Stimulated activated CD8-positive, alpha-beta memory T cell treated with anti-CD3 and anti-CD28 coated beads, Interleukin-7, amount 100 ng/mL, for 1 hour (primary cell): Measurements from ENCODE around the gene BMF.
"Not testable (repeated sequence)": the region's sequence is repeated elsewhere in the genome, so short reads cannot be mapped to it uniquely, and the experiment has no call there.

Experiments used
- DNase-seq, 2 donors: peaks; one replicate each; pipeline ENCODE4 v3.0.0-alpha.2; 2020; ENCODE audit warnings: low read depth in 2 of 2

The BMF gene, protein sequence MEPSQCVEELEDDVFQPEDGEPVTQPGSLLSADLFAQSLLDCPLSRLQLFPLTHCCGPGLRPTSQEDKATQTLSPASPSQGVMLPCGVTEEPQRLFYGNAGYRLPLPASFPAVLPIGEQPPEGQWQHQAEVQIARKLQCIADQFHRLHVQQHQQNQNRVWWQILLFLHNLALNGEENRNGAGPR

DNA sequence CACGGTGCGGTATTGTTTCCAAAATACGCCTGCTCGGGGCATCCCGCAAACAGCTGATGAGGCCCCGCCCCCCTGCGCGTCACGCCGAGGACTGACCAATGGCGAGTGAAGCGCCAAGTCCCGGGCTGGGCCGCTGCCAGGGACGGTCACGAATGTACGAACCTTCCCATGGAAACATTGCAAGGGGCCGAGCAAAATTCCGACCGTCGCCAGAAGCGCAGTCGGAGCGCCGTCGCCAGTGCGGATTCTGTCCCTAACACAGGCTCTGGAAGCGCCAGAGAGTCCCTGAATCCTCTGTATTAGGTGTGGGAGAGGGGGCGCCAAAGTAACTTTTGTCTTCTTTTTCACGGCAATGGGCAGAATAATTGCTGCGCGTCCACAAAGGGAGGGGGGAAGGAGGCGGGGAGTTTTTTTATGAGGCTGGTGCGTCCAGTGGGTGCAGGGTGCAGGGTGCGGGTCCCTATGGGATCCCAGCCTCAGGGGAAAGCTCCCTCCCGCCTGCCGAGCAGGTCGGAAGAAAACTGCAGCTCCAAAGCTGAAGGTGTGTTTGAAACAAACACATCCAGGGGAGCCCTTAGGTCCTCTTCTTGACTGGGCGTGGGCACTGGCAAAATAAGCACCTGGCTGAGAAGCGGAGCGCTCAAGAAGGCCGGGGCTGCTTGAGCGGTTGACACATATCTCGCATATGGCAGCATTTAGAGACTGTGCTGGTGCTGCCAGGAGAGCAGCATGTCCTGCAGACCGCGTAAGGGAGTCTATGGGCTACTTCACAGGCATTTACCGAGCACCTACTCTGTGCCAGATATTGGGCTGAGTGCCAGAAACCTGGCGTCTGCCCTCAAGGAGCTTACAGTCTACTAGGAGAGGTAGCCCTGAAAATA, at the start of gene BMF:
BMF (minus strand) TSS at position 25 of the 881 bp plus-strand sequence. CDS start 2,793 bp downstream, outside the sequence.
- DNase-seq: peak; percentile 90 to 96

DNA sequence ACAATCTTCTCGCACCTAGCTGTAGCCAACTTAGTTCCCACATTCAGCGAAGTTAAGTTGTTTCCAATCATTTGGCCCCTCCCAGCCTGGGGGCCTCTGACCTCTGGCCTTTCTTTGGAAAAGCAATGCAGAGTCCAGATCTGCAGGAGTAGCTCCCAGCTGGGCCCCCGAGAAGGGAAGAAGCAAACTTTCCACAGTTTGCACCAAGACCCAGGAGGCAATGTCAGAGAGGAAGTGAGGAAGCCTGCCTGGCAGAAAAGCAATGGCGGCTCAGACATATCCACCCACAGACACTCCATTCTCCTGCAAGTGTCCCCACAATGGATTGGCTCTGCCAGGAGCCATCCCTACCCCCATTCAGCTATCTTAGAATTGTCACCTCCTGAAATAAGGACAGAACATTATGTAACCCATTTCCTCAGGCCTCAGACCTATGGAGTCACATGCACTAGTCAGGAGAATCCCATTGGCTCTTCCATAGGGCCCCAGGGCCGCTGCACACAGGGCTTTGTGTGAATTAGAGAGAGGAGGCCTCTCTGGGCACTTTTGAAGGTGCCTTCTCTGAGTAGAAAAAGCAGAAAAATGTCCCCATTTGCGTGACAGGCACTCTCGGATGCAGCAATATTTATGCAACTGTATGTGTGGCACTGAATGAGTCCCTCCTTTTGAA, 49.2 kb upstream of the BMF start:
- DNase-seq: no peak

DNA sequence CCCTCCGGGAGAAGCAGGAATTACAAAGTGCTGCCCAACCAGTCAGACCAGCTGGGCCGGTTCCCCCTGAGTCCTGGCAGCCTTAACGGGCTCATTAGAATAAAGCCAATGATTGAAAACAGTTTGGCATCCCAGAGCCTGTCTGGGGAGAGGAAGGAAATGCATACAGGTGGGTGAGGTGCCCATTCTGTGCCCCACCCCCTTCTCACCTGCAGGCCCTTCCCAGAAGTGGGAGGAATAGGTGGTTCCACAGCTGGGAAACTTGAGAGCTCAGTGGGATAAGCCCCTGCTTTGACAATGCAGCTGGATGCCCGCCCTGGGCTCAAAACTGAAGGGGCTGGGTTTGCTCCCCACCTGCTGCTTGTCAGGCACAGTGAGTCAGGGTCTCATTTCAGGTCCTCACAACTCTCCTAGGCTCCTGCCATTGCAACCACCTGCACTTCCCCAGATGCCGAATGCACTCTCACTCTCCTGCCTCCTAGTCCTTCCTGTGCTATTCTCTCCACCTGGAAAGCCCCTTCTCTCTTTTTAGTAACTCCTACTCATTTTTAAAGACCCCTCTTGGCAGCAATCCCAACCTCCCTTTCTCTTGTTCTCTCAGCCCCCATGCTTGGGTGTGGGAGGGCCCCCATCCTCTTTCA, 46.7 kb upstream of the BMF start:
- DNase-seq: no peak

DNA sequence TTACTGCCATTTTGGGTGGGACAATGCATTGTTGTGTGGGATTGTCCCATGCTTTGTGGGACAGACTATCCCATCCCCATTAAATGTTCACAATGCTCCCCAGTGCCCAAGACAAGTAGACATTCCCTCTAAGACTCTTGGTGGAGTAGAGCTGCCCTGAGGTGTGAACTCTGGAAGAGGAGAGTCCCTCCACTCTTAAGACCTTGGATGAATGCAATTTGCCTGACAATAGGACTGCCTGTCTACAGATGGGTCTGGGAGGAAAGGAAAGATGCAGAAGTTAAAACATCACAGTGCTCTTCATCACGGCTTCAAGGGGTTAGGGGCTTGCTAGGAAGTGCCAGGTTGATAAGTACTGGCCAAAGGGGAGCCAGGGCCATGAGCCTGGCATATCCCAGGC, 46.1 kb upstream of the BMF start:
- not testable (repeated sequence) for DNase-seq

DNA sequence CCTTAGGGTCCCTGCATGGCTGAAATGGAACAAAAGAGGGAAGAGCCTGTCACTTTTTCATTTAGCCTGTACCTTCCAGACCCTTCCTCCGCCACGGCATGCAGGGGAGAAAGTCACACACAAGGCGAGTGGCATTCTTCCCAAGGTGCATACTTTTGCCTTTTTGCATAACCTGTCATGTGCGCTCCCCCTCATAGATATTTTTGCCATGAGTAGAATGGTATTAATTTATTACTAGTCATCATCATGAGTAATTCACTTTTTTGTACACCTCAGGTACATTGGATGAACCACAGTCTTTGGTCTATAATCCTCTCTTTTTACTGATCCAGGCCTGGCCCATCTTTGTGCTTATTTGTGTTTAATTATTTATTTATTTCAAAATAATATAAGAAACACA, 43.3 kb upstream of the BMF start:
- no peak for DNase-seq

DNA sequence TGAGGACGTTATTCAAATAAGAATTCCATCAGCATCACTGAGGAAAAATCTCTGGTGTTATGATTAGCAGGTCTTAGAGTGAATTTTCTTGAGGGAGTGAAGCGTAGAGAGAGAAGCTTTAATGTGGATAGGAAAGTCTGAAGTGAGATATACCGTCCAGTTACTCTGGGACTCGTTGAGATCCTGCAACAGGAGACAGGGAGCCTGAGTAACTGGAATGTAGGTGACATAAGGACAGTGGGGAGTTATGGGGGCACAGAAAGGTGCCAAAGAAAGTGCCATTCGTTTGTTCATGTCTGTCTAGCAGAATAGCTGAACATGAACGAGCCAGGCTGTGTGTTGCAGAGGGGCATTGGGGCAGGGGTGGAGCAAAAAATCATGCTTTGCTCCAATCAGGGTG, 42.8 kb upstream of the BMF start:
- no peak for DNase-seq

DNA sequence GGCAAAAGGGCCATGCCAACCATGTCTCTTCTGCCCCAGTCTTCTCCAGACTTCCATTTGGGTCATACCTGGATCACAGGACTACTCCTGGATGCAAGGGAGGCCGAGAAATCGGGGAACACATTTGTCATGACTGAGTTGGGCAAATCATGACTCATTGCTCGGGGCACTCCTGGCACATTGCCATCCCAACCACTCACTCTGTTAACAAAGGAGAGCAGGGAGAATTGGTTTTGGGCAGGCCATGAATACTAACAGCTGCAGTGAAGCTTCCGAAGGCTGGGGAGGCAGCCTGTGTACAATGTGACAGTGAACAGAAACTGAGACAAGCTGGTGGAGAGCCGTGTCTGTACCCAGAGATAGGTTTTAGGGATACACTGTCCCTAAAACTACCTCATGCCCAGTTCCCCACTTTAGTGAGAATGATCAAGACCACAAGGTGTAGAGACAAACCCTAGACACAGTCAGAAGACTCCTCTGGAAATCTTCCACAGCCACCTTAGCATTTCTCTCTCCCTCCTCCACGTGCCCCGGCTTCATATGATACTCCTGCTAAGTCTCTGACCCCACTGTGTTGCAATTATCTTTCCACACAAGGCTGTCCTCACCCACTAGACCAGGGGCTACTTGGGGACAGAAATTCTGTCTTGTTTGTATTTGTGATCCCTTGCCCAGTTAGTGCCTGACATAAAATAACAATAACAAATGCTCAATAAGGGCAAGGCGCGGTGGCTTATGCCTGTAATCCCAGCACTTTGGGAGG, 41.7 kb upstream of the BMF start:
- DNase-seq: no peak

DNA sequence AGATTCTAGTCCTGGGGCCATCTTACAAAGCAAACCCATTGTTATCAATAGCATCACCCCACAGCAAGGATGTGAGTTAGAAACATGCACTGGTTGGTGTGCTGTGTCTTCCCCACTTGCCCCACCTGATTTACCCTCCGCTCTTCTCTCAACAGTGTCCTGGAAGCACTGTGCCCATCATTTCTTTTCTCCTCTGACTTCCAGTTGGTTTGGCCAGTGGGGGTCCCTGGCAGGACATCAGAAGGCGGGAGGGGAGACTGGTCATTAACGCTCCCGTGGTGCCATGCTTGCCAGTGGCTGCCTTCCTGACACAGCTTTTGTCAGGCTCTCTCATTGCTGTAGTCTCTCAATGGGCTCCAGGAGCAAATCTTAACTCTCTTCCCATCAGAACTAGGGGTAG, 40.7 kb upstream of the BMF start:
- DNase-seq: no peak

DNA sequence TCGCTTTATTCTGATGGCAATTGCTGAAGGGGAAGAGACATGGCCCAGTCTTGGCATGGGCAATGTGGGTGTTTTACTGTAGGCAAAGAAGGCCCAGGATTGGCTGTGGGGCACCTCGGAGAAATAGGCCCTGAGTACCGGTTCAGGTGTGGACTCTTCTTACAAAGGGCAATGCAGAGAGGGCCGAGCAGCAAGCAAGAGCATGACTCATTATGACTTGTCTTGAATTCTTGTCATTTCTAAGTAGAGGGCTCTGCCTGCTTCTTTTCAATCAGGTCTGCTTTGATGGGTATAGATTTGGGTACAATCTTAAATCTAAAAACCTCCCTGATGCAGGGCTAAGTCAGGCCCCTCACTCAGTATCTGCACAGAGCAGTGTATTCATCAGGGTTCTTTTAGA, 37.4 kb upstream of the BMF start:
- DNase-seq: no peak

DNA sequence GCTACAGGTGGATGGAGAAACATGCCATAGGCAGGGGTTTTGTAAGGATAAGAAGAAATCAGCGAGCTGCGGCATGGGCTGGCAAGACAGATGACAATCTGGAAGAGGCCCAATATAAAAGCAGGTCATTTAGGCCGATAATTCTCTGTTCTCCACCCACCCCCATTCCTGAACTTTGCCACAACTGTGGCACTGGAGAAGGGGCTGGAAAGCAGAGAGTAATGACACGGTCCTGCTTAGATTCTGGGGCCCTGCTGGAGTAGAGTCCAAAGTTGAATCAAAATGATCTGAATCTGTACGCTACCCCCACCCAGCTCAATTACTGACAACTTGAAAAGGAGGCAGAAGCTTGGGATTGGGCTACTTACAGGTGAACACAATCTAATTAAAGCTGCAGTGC, 33.7 kb upstream of the BMF start:
- DNase-seq: no peak

DNA sequence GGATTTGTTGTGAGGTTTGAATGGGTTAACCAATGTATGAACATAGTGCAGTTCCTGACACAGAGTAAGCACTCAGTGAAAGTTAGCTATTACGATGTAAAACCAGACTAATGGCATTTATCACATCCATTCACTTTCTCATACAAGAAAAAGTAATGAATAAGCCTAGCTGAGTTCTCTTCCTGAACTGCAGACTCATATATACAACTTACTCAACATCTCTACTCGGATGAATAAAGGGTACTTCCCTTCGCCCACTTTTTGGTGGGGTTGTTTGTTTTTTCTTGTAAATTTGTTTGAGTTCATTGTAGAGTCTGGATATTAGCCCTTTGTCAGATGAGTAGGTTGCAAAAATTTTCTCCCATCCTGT, 29.5 kb upstream of the BMF start:
- not testable (repeated sequence) for DNase-seq

DNA sequence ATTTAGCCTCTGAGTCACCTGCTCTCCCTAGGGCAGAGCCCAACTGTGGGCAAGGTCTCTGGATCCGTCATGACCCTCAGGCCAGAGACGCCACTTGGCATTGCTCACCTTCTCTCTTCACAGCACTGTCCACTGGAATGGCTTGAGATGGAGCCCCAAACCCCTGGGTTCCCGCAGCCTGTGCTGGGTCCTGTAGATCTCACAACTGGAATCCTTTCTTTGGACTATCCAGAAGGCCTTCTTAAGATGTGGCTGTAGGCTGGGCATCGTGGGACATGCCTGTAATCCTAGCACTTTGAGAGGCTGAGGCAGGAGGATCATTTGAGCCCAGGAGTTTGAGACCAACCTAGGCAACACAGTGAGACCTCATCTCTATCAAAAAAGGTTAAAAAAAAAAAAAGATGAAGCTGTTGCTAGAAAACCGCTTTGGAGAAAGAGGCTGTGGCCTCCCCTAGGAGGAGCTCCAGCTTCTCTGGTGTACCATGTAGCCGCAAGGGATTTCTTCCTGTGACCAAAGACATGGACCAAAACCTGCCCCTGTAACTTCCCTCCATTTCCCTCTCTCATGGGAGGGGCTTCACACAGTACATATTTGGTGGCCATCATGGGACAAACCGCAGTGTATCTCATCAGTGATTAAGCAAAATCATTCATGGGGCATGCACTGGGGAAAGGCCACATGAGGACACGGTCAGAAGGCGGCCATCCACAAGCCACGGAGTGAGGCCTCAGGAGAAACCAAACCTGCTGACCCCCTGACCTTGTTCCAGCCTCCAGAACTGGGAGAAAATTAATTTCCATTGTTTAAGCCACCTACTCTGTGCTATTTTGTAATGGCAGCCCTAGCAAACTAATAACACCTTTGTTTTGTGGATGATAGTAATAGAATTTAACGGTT, 28.9 kb upstream of the BMF start:
- no peak for DNase-seq

DNA sequence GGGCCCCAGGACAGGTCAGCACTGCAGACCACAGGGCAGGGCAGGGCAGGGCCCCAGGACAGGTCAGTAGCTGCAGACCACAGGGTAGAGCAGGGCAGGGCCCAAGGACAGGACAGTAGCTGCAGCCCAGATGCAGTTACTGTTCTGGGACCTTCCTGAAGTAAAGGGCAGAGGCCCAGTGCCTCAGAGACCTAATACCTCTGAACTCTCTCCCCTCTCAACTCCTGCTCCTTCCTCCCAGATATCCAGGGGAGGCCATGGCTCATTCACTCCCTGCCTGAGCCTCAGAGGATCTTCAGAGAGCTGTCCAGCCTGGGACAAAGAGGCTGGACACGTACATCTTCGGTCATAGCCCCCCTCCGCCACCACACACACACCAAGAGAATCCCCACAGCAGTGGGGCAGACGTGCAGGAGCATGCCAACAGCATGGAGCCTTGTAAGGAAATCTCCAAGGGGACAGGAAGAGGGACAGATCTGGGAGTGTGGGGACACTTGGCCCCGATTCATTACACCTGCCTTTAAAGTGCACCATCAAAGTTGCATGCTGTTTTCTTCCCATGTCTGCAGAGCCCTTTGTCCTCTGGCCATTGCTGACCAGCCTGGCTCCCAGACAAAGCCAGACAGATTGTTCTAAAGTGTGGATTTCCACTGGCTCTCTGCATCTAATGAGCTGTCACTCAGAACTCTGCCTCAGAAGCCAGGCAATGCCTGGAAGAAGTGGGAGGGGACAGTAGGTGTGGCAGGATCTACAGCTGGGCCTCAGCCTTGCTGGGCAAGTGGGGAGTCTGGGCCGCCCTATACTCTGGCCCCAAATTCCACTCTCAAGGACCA, 28.0 kb upstream of the BMF start:
- DNase-seq: no peak

DNA sequence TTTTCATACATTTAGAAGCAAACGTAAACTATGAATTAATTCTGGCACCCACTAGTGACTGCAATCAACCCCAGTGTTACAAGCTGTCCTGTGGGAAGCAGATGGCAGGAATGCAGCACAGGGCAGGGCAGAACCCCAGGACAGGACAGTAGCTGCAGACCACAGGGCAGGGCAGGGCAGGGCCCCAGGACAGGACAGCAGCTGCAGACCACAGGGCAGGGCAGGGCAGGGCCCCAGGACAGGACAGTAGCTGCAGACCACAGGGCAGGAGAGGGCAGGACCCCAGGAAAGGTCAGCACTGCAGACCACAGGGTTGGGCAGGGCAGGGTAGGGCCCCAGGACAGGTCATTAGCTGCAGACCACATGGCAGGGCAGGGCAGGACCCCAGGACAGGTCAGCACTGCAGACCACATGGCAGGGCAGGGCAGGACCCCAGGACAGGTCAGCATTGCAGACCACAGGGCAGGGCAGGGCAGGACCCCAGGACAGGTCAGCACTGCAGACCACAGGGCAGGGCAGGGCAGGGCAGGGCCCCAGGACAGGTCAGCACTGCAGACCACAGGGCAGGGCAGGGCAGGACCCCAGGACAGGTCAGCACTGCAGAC, 27.3 kb upstream of the BMF start:
- DNase-seq: not testable (repeated sequence)

DNA sequence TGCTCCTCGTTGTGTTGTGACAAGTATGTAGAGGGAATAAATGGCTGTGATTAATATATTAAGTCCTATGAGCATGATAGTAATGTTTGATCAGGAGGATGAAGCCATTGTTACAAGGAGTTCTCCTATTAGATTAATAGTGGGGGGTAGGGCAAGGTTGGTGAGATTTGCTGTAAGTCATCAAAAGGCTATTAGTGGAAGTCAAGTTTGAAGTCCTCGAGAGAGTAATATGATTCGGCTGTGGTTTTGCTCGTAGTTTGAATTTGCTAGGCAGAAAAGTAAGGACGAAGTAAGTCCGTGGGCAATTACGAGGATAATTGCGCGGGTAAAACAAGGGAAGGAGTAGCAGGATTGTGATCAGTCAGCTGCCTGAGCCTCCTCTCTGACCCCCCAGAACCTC, 26.2 kb upstream of the BMF start:
- DNase-seq: no peak

DNA sequence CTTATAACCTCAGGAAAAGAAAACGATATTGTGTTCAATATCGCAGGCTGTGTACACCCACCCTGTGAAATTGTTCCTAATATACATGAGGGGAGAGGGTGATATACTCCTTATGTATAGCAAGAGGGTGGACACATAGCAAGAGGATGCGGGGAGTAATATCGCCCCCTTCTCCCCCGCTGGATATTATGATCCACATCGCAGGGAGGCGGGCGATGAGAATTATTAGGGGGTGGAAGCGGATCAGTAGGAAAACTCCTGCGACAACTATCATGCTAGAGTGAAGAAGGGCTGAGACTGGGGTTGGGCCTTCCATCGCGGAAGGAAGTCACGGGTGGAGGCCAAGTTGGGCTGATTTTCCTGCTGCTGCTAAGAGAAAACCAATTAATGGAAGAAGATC, 24.9 kb upstream of the BMF start:
- DNase-seq: no peak

DNA sequence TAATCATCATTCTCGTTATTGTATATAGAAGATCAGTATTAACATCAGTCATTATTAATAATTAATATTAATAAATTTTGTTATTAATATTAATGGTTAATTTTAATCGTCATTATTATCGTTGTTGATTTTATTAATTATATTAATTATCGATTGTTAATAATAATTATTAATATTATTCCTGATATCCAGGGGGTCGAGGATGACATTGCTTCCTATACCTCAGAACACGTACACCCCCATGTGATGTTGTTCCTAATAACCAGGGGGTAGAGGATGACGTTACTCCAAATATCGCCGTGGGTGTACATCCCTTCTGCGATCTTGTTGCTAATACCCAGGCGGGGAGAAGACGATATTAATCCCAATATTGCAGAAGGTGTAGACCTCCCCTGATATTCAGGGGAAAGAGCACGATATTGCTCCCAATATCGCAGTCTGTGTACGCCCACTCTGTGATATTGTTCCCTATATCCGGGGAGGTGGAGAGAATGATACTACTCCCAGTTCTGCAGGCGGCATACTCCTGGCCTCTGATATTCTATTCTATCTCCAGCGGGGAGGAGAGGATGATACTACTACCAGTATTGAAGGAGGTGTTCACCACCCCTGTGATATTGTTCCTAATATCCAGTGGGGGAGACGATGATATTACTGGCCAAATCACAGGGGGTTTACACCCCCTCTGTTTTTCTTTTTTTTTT, 22.3 kb upstream of the BMF start:
- no peak for DNase-seq

DNA sequence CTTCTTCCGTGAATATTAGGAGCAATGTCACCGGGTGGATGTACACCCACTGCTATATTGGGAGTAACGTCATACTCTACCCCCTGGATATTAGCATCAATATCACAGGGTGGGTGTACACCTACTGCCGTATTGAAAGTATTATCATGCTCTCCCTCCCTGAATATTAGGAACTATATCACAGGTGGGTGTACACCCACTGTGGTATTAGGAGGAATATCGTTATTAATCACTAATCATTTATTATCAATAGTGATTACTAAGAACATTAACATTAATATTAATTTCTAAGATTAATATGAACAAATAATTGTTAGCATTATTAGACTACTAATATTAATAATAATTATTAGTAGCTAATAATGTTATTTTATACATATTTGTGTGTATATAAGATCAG, 21.4 kb upstream of the BMF start:
- no peak for DNase-seq
